Stimulated activated naive CD4-positive, alpha-beta T cell (primary cell): ENCODE results near the gene TTC7B.

Source experiments
- DNase-seq, 6 experiments: peaks; one replicate each; lab custom pipeline; 2025; lab: John Stamatoyannopoulos, UW

The TTC7B gene

GRCh38 chr14:90648421-90648820 lies 167.8 kb downstream of the TTC7B start:
- no peak for DNase-seq

GRCh38 chr14:90647473-90648005 lies 168.7 kb downstream of the TTC7B start:
- DNase-seq, result no peak

DNA sequence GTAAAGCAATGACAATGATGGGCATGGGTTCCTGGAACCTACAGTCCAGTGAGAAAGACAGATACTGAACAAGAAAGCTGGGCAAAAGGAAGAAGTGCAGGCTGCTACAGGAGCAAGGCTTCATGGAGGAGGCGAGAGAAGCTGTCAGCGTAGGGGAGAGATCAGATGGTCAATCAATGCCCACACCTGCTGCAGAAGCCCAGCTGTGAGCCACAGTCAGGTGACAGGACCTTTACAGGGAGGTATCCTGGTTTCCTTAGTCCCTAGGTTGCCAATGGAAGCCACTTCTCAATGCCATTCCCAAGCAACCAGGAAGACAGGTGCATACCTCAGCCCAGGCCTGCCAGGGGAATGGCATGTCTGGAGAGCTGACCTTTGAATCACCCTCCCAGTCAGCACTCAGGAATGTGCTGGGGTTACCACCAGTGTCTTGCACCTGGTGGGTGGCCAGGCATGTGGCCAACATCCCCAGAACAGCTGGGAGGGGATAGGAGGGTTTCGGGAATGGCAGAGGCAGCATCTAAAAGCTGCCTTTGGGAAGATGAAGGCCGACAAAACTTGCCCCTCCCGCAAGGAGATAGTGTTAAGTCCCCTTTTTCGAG lies 170.3 kb downstream of the TTC7B start:
- DNase-seq, result no peak

DNA sequence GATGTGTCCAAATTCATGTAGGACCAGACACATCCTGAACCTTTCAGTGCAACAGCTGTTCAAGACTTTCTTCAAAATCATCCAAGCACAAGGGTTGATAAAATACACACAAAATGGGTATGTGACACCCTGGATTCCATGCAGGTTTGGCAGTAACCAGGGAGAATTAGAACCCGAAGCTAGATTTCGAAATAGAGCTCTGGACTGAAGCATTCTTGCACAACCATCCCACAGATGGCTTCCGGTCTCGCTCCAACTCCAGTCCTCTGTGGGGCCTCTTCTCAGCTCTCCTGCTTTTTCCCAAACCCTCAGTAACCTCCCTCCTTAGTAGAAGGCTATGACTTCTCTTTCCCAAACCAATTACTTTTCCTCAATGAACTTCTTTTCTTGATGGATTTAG lies 171.3 kb downstream of the TTC7B start:
- DNase-seq, result no peak

DNA sequence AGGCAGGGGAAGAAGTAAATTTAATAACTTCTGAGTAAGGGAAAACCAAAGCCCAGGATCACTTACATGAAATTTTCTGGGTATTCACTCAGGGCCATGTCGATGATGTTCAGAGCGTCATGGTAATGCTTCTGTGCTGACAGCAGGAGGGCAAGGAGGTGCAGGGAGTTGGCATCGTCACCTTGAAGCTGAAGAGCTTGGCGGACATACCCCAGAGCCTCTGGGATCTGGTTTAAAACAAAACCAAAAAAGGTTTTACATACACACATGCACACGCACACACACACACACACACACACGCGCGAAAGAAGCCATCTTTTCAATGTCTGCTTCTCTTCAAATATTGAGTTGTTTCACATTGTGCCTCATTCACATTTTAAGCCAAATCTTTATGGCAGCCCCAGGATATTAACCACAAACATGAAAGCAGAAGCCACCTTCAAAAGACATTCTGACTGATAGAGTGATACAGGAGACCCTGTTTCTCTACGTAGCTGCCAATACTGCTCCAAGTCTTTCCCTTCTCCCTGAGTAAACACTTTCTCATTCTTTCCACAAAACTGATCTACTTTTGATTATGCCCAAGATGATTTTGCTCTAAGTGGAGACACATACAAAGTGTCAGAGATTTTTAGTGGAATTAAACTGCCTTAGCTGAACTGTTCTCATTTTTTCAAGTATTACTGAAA lies 172.1 kb downstream of the TTC7B start:
- DNase-seq, result no peak

- no peak for DNase-seq
Observed at GRCh38 chr14:90642244-90642717, 173.9 kb downstream of the TTC7B start.

DNA sequence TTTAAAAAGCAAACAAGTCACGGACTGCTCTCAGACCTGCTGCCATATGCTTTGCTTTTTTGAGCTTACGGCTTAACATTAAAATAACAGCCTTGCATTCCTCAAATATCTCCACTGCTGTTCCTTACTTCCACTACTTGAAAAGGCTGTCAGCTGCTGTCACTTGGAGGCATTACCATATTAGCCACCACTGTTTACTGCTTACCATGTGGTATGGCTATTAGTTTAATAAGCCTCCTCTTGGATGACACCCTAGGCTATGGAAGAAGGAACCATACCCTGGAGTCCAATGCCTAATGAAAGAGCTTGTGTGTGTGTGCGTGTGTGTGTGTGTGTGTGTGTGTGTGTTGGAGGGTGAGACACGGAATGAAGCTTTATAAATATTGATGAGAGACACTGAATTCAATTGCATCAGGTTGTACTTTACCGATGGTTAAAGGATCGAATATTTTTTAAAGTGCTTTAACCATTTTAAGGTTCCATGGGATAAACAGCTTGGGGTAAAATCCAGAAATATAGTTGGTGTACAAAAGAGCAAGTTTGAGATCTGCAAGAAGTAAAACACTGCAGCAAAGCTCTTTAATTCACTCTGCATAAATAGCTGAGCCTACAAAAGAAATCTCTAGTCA lies 174.5 kb downstream of the TTC7B start:
- no peak for DNase-seq

DNA sequence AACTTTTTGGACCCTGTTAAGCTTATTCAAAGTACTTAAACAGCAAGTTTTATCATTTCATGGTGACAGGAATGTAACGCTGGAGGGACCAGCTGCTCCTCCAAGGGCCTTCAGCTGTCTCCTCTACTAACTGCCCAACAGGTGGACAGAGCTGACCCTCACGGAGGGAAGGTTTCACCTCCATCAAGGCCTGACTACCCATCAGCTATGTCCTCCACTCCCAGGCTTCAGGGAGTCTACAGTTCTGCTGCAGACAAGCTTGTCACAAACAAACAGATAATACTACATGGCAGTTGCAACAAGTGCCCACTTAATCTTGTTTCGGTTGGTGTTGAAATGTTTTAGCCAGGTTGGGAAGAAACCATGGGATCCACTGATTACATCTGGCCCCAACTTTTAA lies 175.1 kb downstream of the TTC7B start:
- no peak for DNase-seq

GRCh38 chr14:90639641-90640040 lies 176.6 kb downstream of the TTC7B start:
- no peak for DNase-seq

- DNase-seq, result no peak
Observed at GRCh38 chr14:90632871-90633270, 183.4 kb downstream of the TTC7B start.

DNA sequence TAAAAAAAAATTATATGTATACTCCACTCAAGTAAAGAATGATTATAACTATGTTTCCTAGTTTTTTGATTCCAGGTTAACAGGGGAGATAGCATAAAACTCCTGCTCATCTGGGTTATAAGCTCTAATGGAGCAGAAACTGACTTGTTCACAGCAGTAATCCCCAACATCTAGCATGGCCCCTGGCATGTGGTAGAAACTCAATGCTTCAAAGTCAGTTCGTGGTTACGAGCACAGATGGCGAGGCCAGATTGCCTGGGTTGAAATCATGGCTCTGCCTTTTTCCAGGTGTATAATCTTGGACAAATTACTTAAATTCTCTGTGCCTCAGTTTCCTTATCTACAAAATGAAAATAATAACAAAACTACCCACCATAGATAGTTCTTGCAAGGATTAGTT lies 183.8 kb downstream of the TTC7B start:
- DNase-seq, result no peak

DNA sequence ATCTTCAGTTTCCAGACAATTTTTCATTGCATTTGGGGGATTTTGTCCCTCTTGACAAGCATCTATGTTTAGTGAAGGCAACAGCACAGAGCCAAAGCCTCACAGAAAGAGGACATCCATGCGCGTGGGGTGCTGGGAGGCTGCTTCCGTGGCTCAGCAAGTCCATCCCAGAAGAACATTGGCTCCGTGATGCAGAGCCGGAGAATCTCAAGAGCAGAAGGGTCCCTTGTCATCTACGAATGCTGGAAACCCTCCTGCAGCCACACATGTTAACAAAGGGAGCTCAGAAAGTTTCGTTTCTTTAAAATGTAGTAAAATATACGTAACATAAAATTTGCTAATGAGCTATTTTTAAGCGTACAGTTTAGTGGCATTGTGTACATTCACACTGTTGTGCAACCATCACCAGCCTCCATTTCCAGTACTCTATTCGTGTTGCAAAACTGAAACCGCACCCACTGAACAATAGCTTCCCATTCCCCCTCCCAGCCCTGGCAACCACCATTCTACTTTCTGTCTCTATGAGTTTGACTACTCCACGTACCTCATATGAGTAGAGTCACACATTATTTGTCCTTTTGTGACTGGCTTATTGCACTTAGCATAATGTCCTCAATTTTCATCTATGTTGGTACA lies 185.9 kb downstream of the TTC7B start:
- no peak for DNase-seq

- DNase-seq, result no peak
Observed at GRCh38 chr14:90629471-90629870, 186.8 kb downstream of the TTC7B start.

DNA sequence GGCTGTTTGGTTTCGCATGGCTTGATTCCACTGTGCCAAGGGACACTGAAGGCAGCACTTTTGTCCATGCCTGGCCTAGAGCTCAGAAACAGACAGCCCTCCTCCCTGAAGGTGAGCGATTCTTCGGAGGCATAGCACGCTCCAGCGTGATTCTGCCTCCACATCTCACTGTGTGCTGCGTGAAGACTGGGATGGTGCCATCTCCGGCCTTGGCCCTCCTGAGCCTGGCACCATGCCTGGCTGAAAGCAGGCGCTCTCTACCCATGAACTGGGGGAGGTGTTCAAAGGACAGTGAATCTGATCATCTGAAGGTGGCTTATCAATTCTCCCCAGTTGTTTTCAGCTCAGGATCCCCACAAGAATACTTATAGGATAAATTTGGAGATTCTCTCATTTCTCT lies 187.4 kb downstream of the TTC7B start:
- DNase-seq, result no peak

DNA sequence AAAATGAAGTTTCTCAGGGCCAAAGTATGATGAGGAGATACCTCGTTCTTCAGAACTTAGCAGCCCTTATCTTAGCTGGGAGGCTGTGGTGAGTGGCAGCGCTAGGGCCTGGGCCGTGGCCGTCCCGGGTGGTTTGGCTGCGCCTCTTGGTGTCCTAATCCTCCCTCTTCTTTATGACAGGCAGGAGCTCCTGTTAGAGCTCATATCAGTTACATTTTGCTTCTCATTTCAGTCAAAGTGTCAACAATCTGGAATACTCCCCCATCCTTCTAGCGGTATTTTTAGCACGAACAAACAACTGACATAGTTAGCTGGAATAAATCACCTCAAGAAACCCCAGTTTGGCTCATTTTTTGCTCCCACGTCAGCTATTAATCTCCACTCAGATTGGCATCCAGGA lies 188.8 kb downstream of the TTC7B start:
- DNase-seq, result no peak

- no peak for DNase-seq
Observed at GRCh38 chr14:90626550-90626949, 189.7 kb downstream of the TTC7B start.

DNA sequence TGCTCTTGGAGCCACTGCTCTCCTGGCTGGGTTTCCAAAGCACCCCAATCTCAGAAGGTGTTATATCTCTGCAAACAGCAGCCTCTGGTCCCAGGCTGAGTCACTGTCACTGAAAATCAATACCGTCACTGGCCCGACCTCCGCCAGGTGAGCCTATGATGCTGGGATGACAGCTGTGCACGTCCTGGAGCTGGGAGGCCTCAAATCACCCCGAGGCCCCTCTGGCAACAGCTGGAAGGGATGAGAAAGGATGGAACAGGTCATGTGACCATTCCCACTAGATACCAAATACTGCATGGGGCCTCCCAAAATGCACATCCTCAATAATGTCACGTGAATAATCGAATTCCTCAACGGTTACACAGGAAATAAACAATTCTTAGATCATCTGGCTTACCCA lies 190.8 kb downstream of the TTC7B start:
- no peak for DNase-seq

GRCh38 chr14:90624732-90625400 lies 191.4 kb downstream of the TTC7B start:
- no peak for DNase-seq

DNA sequence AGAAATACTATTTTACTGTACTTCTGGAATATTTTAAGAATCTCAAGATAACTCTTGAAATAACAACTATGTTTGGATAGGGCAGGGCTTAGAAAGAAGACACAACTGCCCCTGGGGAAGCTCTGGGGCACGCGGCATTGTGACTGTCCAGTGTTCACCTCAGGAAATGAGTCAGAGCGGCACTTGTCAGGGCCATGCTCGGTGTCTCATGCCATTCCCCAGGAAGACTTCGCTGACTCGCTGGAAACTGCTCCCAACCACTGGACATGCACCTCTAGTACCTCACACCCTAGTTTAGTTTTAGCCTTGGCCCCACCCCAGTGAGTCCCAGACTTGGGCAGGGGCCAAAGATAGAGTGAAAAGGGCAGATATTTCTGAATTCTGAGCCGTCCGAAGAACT lies 192.0 kb downstream of the TTC7B start:
- no peak for DNase-seq

DNA sequence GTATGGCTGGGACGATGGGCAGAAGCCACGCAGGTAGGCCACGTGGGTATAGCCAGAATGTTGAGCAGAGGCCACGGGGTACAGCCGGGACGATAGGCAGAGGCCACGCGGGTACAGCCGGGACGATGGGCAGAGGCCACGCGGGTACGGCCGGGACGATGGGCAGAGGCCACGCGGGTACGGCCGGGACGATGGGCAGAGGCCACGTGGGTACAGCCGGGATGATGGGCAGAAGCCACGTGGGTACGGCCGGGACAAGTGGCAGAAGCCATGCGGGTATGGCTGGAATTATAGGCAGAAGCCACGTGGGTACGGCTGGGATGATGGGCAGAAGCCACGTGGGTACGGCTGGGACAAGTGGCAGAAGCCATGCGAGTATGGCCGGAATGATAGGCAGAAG lies 195.0 kb downstream of the TTC7B start:
- no peak for DNase-seq

DNA sequence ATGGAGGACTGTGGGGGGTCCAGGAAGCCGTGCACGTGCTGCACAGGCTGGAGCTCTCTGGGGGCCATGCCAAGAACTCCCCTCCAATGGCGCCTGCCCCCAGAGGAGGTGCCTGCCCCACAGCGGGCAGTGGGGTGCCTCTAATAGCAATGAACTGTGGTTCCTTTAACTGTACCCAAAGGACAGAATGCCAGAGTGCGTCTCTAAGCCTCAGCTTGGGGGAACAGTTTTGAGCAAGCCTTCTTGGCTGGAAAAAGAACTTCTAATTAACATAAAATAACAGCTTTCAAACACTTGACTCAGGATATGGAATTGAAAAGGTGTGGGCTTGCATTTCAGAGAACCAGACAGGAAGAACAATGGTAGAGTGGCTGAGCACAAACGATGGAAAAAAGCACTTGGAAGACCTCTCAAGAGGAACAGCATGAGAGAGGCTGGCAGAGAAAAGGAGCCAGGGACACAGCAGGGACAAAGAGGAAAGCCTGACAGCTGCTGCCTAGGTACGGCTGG lies 195.6 kb downstream of the TTC7B start:
- DNase-seq, result no peak

GRCh38 chr14:90619911-90620310 lies 196.3 kb downstream of the TTC7B start:
- no peak for DNase-seq
